Natural killer cell (primary cell): ENCODE data around the gene ORAI3. TPM values are rescaled to one million over a fixed set of nuclear protein-coding genes. Genes with fewer than 3 reads are reported as not detected.

Experiments
- ATAC-seq, 3 donors: fragments of 150-1000 bp in 2 of 3; fragments of 200-7000 bp in 1 of 3; cut with Tn5 transposase; 1 replicate in 1 of 3; 2 replicates in 2 of 3; pipeline ENCODE4 v1.10.0; 2021; ENCODE audit warnings: mild to moderate bottlenecking in 2 of 3, moderate library complexity in 2 of 3
- DNase-seq, 2 donors: peaks; one replicate each; pipeline versions ENCODE4 v3.0.0 to v3.0.0-alpha.2; 2013 to 2021; ENCODE audit warnings: mixed read lengths in 1 of 2
- H3K27ac ChIP-seq: one replicate; pipeline ENCODE4 v1.5.1; 2013; ENCODE audit warnings: mild to moderate bottlenecking, low read length
- H3K27me3 ChIP-seq: one replicate; pipeline ENCODE4 v1.6.1; 2013; ENCODE audit warnings: low read length; ENCODE audit not compliant: control insufficient read depth, insufficient read depth
- H3K36me3 ChIP-seq: one replicate; pipeline ENCODE4 v1.6.1; 2013; ENCODE audit warnings: low read length; ENCODE audit not compliant: control insufficient read depth, insufficient read depth
- H3K4me1 ChIP-seq: one replicate; pipeline ENCODE4 v1.6.1; 2013; ENCODE audit warnings: low read length; ENCODE audit not compliant: control insufficient read depth, insufficient read depth
- H3K4me3 ChIP-seq: one replicate; pipeline ENCODE4 v1.5.1; 2013; ENCODE audit warnings: low read length
- H3K9me3 ChIP-seq: one replicate; pipeline ENCODE4 v1.6.1; 2013; ENCODE audit warnings: low read length; ENCODE audit not compliant: control insufficient read depth, insufficient read depth
- H3K27ac Mint-ChIP-seq, 2 donors: one replicate each; pipeline ENCODE4 v1.8.0; 2022; ENCODE audit warnings: mild to moderate bottlenecking in 2 of 2, mixed read lengths in 2 of 2, moderate library complexity in 1 of 2
- H3K27me3 Mint-ChIP-seq, 2 donors: one replicate each; pipeline ENCODE4 v1.8.0; 2022; ENCODE audit warnings: low read depth in 2 of 2, mixed read lengths in 2 of 2
- H3K36me3 Mint-ChIP-seq: one replicate; pipeline ENCODE4 v1.8.0; 2022; ENCODE audit warnings: mixed read lengths
- H3K4me1 Mint-ChIP-seq, 2 donors: one replicate each; pipeline ENCODE4 v1.8.0; 2022; ENCODE audit warnings: mixed read lengths in 2 of 2
- H3K4me3 Mint-ChIP-seq: one replicate; pipeline ENCODE4 v1.8.0; 2022; ENCODE audit warnings: mild to moderate bottlenecking, moderate library complexity, mixed read lengths
- H3K9me3 Mint-ChIP-seq, 2 donors: one replicate each; pipeline ENCODE4 v1.8.0; 2022; ENCODE audit warnings: mixed read lengths in 2 of 2
- WGBS: methylation state at CpG from one replicate; pipeline ENCODE4 v1.1.7; 2013; ENCODE audit warnings: missing lambda C conversion rate; ENCODE audit not compliant: insufficient coverage; 5-methylcytosine and 5-hydroxymethylcytosine counted together
- intact Hi-C: fragments of 100-400 bp; cut with micrococcal nuclease; formaldehyde crosslinking; loops from one replicate; pipeline ENCODE4 v1.14.2; 2022
- total RNA-seq, 4 donors: library from RNA; stranded (reverse); fragments of 120-200 nt in 1 of 4; gene quantifications; one replicate each; pipeline versions ENCODE4 v1.2.3 to v1.2.4, GENCODE V29; 2013 to 2022
- TF ChIP-seq, protein P1 (sequence below): fragments of 200-600 bp; IDR thresholded peaks from one replicate; pipeline ENCODE4 v1.8.0; 2022; ENCODE audit warnings: antibody characterized with exemption

ORAI3 gene
- total RNA-seq, 3 donors from 2014 or later (not counting 1 experiment from before 2014, with no cell fraction given) = 10.8 to 19.8 (median 12.8) TPM

DNA sequence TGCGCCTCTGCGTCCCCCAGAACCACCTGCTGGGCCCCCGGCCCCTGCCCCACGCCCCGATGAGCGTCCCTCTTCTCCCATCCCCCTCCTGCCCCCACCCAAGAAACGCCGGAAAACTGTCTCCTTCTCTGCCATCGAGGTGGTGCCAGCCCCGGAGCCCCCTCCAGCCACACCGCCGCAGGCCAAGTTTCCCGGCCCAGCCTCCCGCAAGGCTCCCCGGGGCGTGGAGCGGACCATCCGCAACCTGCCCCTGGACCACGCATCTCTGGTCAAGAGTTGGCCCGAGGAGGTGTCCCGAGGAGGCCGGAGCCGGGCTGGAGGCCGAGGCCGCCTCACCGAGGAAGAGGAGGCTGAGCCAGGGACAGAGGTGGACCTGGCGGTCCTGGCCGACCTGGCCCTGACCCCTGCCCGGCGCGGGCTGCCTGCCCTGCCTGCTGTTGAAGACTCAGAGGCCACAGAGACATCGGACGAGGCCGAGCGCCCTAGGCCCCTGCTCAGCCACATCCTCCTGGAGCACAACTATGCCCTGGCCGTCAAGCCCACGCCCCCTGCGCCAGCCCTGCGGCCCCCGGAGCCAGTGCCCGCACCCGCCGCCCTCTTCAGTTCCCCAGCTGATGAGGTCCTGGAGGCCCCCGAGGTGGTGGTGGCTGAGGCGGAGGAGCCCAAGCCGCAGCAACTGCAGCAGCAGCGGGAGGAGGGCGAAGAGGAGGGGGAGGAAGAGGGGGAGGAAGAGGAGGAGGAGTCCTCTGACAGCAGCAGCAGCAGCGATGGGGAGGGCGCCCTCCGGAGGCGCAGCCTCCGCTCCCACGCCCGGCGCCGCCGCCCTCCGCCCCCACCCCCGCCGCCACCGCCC is 30.5 kb downstream of the ORAI3 start:
- intact Hi-C loops = no loop called here
- Mint-ChIP-seq H3K36me3 (no peaks in the 10 kb centered on the region), H3K27me3 (no peaks in the 10 kb centered on the region), H3K9me3 (no peaks in the 10 kb centered on the region), H3K4me1 (peaks cover 0 to 27% of the 10 kb centered on the region in 2 donors), H3K27ac (no peak overlapping the region), H3K4me3 (no peak overlapping the region)
- H3K4me3 ChIP-seq = no peak overlapping the region
- no peaks in the 10 kb centered on the region for H3K9me3 ChIP-seq
- WGBS = 96% methylated on average over 61 of the region's 62 CpGs
- ATAC-seq (no peak), DNase-seq (no peak)
- H3K4me1 ChIP-seq = no peaks in the 10 kb centered on the region
- no peaks in the 10 kb centered on the region for H3K27me3 ChIP-seq
- H3K36me3 ChIP-seq = peaks cover 34% of the 10 kb centered on the region
- TF ChIP-seq, protein P1, sequence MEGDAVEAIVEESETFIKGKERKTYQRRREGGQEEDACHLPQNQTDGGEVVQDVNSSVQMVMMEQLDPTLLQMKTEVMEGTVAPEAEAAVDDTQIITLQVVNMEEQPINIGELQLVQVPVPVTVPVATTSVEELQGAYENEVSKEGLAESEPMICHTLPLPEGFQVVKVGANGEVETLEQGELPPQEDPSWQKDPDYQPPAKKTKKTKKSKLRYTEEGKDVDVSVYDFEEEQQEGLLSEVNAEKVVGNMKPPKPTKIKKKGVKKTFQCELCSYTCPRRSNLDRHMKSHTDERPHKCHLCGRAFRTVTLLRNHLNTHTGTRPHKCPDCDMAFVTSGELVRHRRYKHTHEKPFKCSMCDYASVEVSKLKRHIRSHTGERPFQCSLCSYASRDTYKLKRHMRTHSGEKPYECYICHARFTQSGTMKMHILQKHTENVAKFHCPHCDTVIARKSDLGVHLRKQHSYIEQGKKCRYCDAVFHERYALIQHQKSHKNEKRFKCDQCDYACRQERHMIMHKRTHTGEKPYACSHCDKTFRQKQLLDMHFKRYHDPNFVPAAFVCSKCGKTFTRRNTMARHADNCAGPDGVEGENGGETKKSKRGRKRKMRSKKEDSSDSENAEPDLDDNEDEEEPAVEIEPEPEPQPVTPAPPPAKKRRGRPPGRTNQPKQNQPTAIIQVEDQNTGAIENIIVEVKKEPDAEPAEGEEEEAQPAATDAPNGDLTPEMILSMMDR = no peak
- H3K27ac ChIP-seq = no peak overlapping the region

DNA sequence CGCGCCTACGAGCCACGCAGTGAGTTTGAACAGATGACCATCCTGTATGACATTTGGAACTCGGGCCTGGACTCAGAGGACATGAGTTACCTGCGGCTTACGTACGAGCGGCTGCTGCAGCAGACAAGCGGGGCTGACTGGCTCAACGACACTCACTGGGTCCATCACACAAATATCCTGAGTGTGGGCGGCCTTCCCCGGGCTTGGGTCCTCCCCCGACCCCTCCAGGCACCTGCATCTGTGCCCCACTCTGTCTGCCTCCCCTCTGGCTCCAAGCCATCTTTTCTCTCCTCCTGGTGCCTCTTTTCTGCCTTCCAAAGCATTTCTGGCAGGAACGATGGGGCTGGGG is 31.1 kb downstream of the ORAI3 start:
- intact Hi-C loops = no loop called here

GRCh38 chr16:30980434-30980833 is 31.6 kb downstream of the ORAI3 start:
- intact Hi-C loops = no loop called here
- H3K4me3 Mint-ChIP-seq = no peak overlapping the region
- TF ChIP-seq, protein P1 = no peak
- Histone ChIP-seq H3K4me1 (peaks cover 9% of the 10 kb centered on the region), H3K9me3 (no peaks in the 10 kb centered on the region), H3K4me3 (no peak overlapping the region), H3K36me3 (peaks cover 34% of the 10 kb centered on the region), H3K27me3 (no peaks in the 10 kb centered on the region), H3K27ac (no peak overlapping the region)
- no peaks in the 10 kb centered on the region for H3K36me3 Mint-ChIP-seq
- no peaks in the 10 kb centered on the region for H3K27me3 Mint-ChIP-seq
- ATAC-seq (no peak), DNase-seq (no peak)
- H3K27ac Mint-ChIP-seq = no peak overlapping the region
- H3K9me3 Mint-ChIP-seq = no peaks in the 10 kb centered on the region
- 96% methylated on average over 29 of the region's 29 CpGs for WGBS
- H3K4me1 Mint-ChIP-seq = peaks cover 0 to 33% of the 10 kb centered on the region in 2 donors

More for the DNA sequence above, 31.1 kb downstream of the ORAI3 start:
- Mint-ChIP-seq H3K4me1 (peaks cover 0 to 29% of the 10 kb centered on the region in 2 donors), H3K4me3 (no peak overlapping the region), H3K9me3 (no peaks in the 10 kb centered on the region), H3K27ac (no peak overlapping the region), H3K27me3 (no peaks in the 10 kb centered on the region), H3K36me3 (no peaks in the 10 kb centered on the region)
- no peaks in the 10 kb centered on the region for H3K9me3 ChIP-seq
- peaks cover 34% of the 10 kb centered on the region for H3K36me3 ChIP-seq
- no peak for ATAC-seq
- no peak for DNase-seq
- H3K27ac ChIP-seq = no peak overlapping the region
- H3K4me3 ChIP-seq = no peak overlapping the region
- peaks cover 5% of the 10 kb centered on the region for H3K4me1 ChIP-seq
- H3K27me3 ChIP-seq = no peaks in the 10 kb centered on the region
- 97% methylated on average over 15 of the region's 15 CpGs for WGBS
- TF ChIP-seq, protein P1 = no peak
